Tibial nerve (tissue), 4 donors: ENCODE data around the gene ICAM3.

Source experiments
- EP300 ChIP-seq, 2 donors: sonication (generic); formaldehyde crosslinking; IDR thresholded peaks; one replicate each; pipeline ENCODE4 v1.6.1; 2017; ENCODE audit warnings: antibody characterized with exemption in 2 of 2, mild to moderate bottlenecking in 1 of 2
- POLR2A ChIP-seq, 2 donors: fragments of 450-650 bp; IDR thresholded peaks; one replicate each; pipeline ENCODE4 v1.6.1; 2017; ENCODE audit warnings: antibody characterized with exemption in 2 of 2, mild to moderate bottlenecking in 2 of 2, moderate library complexity in 2 of 2
- TF ChIP-seq, protein P1 (sequence below), 5 experiments: fragments of 200-600 bp in 3 of 5; fragments of 450-650 bp in 2 of 5; sonication (generic) in 3 of 5; IDR thresholded peaks; one replicate each; pipeline ENCODE4 v1.5.1; 2016 to 2019; ENCODE audit warnings: antibody characterized with exemption in 5 of 5, mild to moderate bottlenecking in 3 of 5, moderate library complexity in 2 of 5

DNA sequence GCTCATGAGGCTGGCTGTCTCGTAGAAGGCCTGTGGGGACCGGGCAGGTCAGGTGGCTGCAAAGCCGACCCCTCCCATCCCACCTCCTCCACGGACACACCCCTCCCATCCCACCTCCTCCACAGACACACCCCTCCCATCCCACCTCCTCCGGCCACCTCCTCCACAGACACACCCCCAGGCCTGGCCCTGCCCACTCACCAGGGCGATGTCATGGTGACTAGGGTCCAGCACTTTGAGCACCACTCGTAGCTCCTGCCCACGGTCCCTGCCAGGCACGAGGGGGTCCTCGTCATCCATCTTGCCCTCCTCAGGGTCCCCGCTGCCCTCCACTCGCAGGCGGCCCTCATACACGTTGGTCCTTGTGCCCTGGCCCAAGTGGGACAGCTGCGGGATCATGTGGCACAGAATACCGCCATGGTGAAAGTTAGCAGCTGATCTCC lies 22.2 kb upstream of the ICAM3 start:
- TF ChIP-seq POLR2A (IDR thresholded peaks at IDR 0.05) (no peak), EP300 (IDR thresholded peaks at IDR 0.05) (no peak)
- TF ChIP-seq, protein P1, sequence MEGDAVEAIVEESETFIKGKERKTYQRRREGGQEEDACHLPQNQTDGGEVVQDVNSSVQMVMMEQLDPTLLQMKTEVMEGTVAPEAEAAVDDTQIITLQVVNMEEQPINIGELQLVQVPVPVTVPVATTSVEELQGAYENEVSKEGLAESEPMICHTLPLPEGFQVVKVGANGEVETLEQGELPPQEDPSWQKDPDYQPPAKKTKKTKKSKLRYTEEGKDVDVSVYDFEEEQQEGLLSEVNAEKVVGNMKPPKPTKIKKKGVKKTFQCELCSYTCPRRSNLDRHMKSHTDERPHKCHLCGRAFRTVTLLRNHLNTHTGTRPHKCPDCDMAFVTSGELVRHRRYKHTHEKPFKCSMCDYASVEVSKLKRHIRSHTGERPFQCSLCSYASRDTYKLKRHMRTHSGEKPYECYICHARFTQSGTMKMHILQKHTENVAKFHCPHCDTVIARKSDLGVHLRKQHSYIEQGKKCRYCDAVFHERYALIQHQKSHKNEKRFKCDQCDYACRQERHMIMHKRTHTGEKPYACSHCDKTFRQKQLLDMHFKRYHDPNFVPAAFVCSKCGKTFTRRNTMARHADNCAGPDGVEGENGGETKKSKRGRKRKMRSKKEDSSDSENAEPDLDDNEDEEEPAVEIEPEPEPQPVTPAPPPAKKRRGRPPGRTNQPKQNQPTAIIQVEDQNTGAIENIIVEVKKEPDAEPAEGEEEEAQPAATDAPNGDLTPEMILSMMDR (IDR thresholded peaks at IDR 0.05): no peak
